Endodermal cell (in vitro differentiated cells): ENCODE data around the gene RAB3IP. TPM values are rescaled to one million over a fixed set of nuclear protein-coding genes. Genes with fewer than 3 reads are reported as not detected.

Experiments
- DNase-seq: peaks from one replicate; pipeline ENCODE4 v3.0.0-alpha.2; 2017
- H3K27ac ChIP-seq: 2 replicates; pipeline ENCODE4 v1.5.1; 2013; ENCODE audit warnings: mild to moderate bottlenecking, low read depth, low read length, moderate library complexity
- H3K27me3 ChIP-seq: 2 replicates; pipeline ENCODE4 v1.6.1; 2013; ENCODE audit warnings: mild to moderate bottlenecking, low read length, moderate library complexity; ENCODE audit not compliant: insufficient read depth, control insufficient read depth, poor library complexity, severe bottlenecking
- H3K36me3 ChIP-seq: 2 replicates; pipeline ENCODE4 v1.7.0; 2013; ENCODE audit warnings: mild to moderate bottlenecking, low read length, moderate library complexity; ENCODE audit not compliant: control insufficient read depth, insufficient read depth
- H3K4me1 ChIP-seq: one replicate; pipeline ENCODE4 v1.7.0; 2013; ENCODE audit warnings: low read length; ENCODE audit not compliant: control insufficient read depth, insufficient read depth
- H3K4me3 ChIP-seq: 2 replicates; pipeline ENCODE4 v1.5.1; 2013; ENCODE audit warnings: mild to moderate bottlenecking, low read length, moderate library complexity
- H3K9ac ChIP-seq: 2 replicates; pipeline ENCODE4 v1.6.1; 2013; ENCODE audit warnings: mild to moderate bottlenecking, low read length, moderate library complexity; ENCODE audit not compliant: poor library complexity, severe bottlenecking; ENCODE audit errors: extremely low read depth
- H3K9me3 ChIP-seq: 2 replicates; pipeline ENCODE4 v1.6.1; 2013; ENCODE audit warnings: mild to moderate bottlenecking, low read length, moderate library complexity; ENCODE audit not compliant: control insufficient read depth
- H3K27ac Mint-ChIP-seq: 2 replicates; pipeline ENCODE4 v1.8.0; 2020; ENCODE audit warnings: mixed read lengths
- H3K27me3 Mint-ChIP-seq: 2 replicates; pipeline ENCODE4 v1.8.0; 2021; ENCODE audit warnings: mild to moderate bottlenecking, mixed read lengths; ENCODE audit not compliant: insufficient read depth
- H3K36me3 Mint-ChIP-seq: 2 replicates; pipeline ENCODE4 v1.8.0; 2020; ENCODE audit warnings: low read depth, mixed read lengths
- H3K4me1 Mint-ChIP-seq: 2 replicates; pipeline ENCODE4 v1.8.0; 2020; ENCODE audit warnings: mixed read lengths
- H3K4me3 Mint-ChIP-seq: 2 replicates; pipeline ENCODE4 v1.8.0; 2020; ENCODE audit warnings: mild to moderate bottlenecking, moderate library complexity, mixed read lengths
- H3K9me3 Mint-ChIP-seq: 2 replicates; pipeline ENCODE4 v1.8.0; 2020; ENCODE audit warnings: mild to moderate bottlenecking, mixed read lengths
- WGBS, 2 experiments: methylation state at CpG; one replicate each; pipeline versions ENCODE4 v1.1.5 to v1.1.7; 2013; ENCODE audit warnings: missing lambda C conversion rate in 2 of 2, mixed read lengths in 1 of 2; ENCODE audit not compliant: insufficient coverage in 1 of 2, insufficient read length in 1 of 2; 5-methylcytosine and 5-hydroxymethylcytosine counted together
- total RNA-seq, 2 donors: library from RNA; stranded (reverse); fragmentation: NEBNext Ultra II Directional in 1 of 2; extraction: Animal tissue kit (Norgen Biotek cat#: 25700) in 1 of 2; gene quantifications; 2 replicates in 1 of 2; 3 replicates in 1 of 2; pipeline ENCODE4 v1.2.1, GENCODE V29; 2021
- TF ChIP-seq, protein P1 (sequence below): fragments of 200-600 bp; sonication (generic); conservative IDR thresholded peaks from 2 replicates; pipeline ENCODE4 v1.5.0; 2021; ENCODE audit warnings: antibody characterized with exemption, mild to moderate bottlenecking

The RAB3IP gene
- total RNA-seq, 2 donors from 2014 or later, result 48.3 to 52.8 TPM

DNA sequence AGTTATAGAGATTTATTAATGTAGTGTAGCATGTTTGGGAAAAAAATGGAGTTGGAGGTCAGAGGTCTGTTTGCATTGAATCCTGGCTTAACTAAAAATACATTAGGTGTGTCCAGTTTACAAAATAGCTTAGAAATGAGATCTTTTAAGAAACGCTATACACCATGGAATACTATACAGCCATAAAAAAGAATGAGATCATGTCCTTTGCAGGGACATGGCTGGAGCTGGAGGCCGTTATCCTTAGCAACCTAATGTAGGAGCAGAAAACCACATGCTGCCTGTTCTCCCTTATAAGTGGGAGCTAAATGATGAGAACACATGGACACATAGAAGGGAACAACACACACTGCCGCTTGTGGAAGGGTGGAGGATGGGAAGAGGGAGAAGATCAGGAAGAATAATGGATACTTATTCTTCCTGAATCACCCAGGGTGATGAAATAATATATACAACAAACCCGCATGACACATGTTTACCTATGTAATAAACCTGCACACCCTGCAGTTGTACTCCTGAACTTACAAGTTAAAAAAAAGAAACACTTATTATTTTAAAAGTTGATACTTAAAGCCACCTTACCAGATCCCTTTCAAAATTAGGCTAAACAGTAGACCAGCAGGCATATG lies 72.3 kb downstream of the RAB3IP start:
- H3K27me3 Mint-ChIP-seq, result no peaks in the 10 kb centered on the region
- TF ChIP-seq, protein P1, sequence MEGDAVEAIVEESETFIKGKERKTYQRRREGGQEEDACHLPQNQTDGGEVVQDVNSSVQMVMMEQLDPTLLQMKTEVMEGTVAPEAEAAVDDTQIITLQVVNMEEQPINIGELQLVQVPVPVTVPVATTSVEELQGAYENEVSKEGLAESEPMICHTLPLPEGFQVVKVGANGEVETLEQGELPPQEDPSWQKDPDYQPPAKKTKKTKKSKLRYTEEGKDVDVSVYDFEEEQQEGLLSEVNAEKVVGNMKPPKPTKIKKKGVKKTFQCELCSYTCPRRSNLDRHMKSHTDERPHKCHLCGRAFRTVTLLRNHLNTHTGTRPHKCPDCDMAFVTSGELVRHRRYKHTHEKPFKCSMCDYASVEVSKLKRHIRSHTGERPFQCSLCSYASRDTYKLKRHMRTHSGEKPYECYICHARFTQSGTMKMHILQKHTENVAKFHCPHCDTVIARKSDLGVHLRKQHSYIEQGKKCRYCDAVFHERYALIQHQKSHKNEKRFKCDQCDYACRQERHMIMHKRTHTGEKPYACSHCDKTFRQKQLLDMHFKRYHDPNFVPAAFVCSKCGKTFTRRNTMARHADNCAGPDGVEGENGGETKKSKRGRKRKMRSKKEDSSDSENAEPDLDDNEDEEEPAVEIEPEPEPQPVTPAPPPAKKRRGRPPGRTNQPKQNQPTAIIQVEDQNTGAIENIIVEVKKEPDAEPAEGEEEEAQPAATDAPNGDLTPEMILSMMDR, result no peak
- peak overlapping the region; percentile 25 for H3K4me3 ChIP-seq
- H3K9ac ChIP-seq, result no peak overlapping the region
- DNase-seq, result no peak
- H3K9me3 Mint-ChIP-seq, result peaks cover 56% of the 10 kb centered on the region
- H3K36me3 ChIP-seq, result peaks cover 17% of the 10 kb centered on the region
- peaks cover 16% of the 10 kb centered on the region for H3K9me3 ChIP-seq
- H3K4me1 Mint-ChIP-seq, result no peaks in the 10 kb centered on the region
- no peak overlapping the region for H3K27ac Mint-ChIP-seq
- WGBS, 2 experiments, result 88 to 96% methylated on average over 1 to 4 of the region's 4 CpGs
- H3K27me3 ChIP-seq, result no peaks in the 10 kb centered on the region
- no peaks in the 10 kb centered on the region for H3K4me1 ChIP-seq
- H3K36me3 Mint-ChIP-seq, result peaks cover 79% of the 10 kb centered on the region
- H3K27ac ChIP-seq, result no peak overlapping the region
- no peak overlapping the region for H3K4me3 Mint-ChIP-seq

DNA sequence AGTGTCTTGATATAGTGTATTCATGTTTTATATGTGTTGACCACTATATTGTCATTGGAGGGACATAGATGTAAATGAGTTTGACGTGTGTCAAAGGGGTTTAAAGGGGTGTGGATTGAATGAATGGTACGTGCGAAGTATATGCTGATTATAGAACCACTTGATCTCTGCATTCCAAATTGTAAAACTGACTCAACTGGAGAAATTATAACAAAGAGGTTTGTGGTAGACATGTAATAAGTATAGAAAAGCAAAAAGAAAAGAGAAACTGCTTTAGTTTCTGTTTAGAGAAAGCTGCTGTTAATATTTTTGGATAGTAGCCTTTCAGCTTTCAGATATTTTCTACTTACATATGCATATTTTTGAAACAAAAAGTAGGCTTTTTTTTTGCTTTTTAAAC lies 77.4 kb downstream of the RAB3IP start:
- Mint-ChIP-seq H3K4me1 (peaks cover 6% of the 10 kb centered on the region), H3K27me3 (no peaks in the 10 kb centered on the region), H3K9me3 (peaks cover 11% of the 10 kb centered on the region), H3K36me3 (peaks cover 42% of the 10 kb centered on the region), H3K4me3 (no peak overlapping the region), H3K27ac (no peak overlapping the region)
- 94 to 100% methylated on average over 3 of the region's 3 CpGs for WGBS, 2 experiments
- DNase-seq, result no peak
- TF ChIP-seq, protein P1, result no peak
- Histone ChIP-seq H3K4me3 (no peak overlapping the region), H3K9me3 (peaks cover 6% of the 10 kb centered on the region), H3K9ac (no peak overlapping the region), H3K4me1 (no peaks in the 10 kb centered on the region), H3K27ac (no peak overlapping the region), H3K27me3 (no peaks in the 10 kb centered on the region), H3K36me3 (peaks cover 9% of the 10 kb centered on the region)

DNA sequence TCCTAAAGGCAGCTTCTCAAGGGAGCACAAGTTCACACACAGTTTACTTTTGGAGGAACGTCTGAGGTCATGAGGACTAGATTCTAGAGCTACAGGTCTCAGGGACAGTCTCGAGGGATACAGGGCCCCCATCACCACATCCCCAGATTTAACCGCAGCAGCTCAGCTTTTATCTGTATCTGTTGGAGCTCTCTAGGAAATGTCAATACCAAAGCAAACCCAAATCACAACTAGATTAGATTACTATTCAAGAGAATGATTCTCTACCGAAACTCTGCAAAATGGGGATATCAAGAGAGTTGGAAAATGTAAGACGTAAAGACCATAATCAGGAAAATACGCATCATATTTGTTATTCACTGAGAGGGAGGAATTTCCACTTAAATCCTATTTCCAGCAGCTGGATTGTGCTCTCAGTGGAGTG lies 82.4 kb downstream of the RAB3IP start:
- no peaks in the 10 kb centered on the region for H3K27me3 ChIP-seq
- H3K9ac ChIP-seq, result no peak overlapping the region
- no peak overlapping the region for H3K27ac ChIP-seq
- H3K9me3 ChIP-seq, result no peaks in the 10 kb centered on the region
- H3K9me3 Mint-ChIP-seq, result no peaks in the 10 kb centered on the region
- no peaks in the 10 kb centered on the region for H3K36me3 ChIP-seq
- H3K4me1 Mint-ChIP-seq, result peaks cover 15% of the 10 kb centered on the region
- no peak overlapping the region for H3K27ac Mint-ChIP-seq
- H3K36me3 Mint-ChIP-seq, result peaks cover 5% of the 10 kb centered on the region
- no peak overlapping the region for H3K4me3 ChIP-seq
- no peaks in the 10 kb centered on the region for H3K27me3 Mint-ChIP-seq
- WGBS, 2 experiments, result 78 to 97% methylated on average over 6 of the region's 6 CpGs
- H3K4me3 Mint-ChIP-seq, result no peak overlapping the region
- TF ChIP-seq, protein P1, result no peak
- no peaks in the 10 kb centered on the region for H3K4me1 ChIP-seq
- no peak for DNase-seq
